ENCODE measurements around the gene DQX1. TPM values are rescaled to one million over a fixed set of nuclear protein-coding genes. Genes with fewer than 3 reads are reported as not detected.

The DQX1 gene
- total and polyA plus RNA-seq, 9 of the 15 experiments (the other 6 are each of a cell fraction or from before 2014, with no cell fraction given): 0.04 to 0.38 (median 0.18) TPM; not detected in 1

- no peak for TF ChIP-seq ZNF3 (CRISPR knock-in tag; IDR thresholded peaks at IDR 0.05)
- no peak for TF ChIP-seq ZFPM2 (CRISPR knock-in tag; IDR thresholded peaks at IDR 0.05)
- TF ChIP-seq, protein P1, sequence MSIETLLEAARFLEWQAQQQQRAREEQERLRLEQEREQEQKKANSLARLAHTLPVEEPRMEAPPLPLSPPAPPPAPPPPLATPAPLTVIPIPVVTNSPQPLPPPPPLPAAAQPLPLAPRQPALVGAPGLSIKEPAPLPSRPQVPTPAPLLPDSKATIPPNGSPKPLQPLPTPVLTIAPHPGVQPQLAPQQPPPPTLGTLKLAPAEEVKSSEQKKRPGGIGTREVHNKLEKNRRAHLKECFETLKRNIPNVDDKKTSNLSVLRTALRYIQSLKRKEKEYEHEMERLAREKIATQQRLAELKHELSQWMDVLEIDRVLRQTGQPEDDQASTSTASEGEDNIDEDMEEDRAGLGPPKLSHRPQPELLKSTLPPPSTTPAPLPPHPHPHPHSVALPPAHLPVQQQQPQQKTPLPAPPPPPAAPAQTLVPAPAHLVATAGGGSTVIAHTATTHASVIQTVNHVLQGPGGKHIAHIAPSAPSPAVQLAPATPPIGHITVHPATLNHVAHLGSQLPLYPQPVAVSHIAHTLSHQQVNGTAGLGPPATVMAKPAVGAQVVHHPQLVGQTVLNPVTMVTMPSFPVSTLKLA (conservative IDR thresholded peaks at IDR 0.05): peak; percentile 30 to 74; a peak in 3 of 4 replicates
- TF ChIP-seq ZNF740 (CRISPR knock-in tag; IDR thresholded peaks at IDR 0.05): peak; percentile 68; the same call in 1 of the 2 replicates
- no peak; a peak in 1 of 4 replicates for TF ChIP-seq ZNF740 (tag; IDR thresholded peaks at IDR 0.05)
- TF ChIP-seq CC2D1A (IDR thresholded peaks at IDR 0.05): no peak
- peak; percentile 29; the same call in 1 of the 2 replicates for TF ChIP-seq SMARCC2 (IDR thresholded peaks at IDR 0.05; ENCODE audit: low read depth)
- TF ChIP-seq ZNF143 (CRISPR knock-in tag; IDR thresholded peaks at IDR 0.05): no peak
- TF ChIP-seq RB1 (IDR thresholded peaks at IDR 0.05; ENCODE audit: low read depth): peak; percentile 97
- peak; percentile 27; the same call in 1 of the 2 replicates for TF ChIP-seq ZNF263 (CRISPR knock-in tag; IDR thresholded peaks at IDR 0.05; ENCODE audit: borderline replicate concordance)
- TF ChIP-seq, protein P2, sequence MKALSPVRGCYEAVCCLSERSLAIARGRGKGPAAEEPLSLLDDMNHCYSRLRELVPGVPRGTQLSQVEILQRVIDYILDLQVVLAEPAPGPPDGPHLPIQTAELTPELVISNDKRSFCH (CRISPR knock-in tag; IDR thresholded peaks at IDR 0.05): no peak
- TF ChIP-seq, protein P2 (tag; IDR thresholded peaks at IDR 0.05): peak; percentile 66; the same call in 1 of the 2 replicates
- TF ChIP-seq CREM (IDR thresholded peaks at IDR 0.05; ENCODE audit: low read depth): peak; percentile 99
- TF ChIP-seq COPS2 (conservative IDR thresholded peaks at IDR 0.05): no peak
- TF ChIP-seq ARID1B (IDR thresholded peaks at IDR 0.05): 0 out of 2 replicates have a peak, but pooled peaks have one; percentile 12
- TF ChIP-seq, protein P3, sequence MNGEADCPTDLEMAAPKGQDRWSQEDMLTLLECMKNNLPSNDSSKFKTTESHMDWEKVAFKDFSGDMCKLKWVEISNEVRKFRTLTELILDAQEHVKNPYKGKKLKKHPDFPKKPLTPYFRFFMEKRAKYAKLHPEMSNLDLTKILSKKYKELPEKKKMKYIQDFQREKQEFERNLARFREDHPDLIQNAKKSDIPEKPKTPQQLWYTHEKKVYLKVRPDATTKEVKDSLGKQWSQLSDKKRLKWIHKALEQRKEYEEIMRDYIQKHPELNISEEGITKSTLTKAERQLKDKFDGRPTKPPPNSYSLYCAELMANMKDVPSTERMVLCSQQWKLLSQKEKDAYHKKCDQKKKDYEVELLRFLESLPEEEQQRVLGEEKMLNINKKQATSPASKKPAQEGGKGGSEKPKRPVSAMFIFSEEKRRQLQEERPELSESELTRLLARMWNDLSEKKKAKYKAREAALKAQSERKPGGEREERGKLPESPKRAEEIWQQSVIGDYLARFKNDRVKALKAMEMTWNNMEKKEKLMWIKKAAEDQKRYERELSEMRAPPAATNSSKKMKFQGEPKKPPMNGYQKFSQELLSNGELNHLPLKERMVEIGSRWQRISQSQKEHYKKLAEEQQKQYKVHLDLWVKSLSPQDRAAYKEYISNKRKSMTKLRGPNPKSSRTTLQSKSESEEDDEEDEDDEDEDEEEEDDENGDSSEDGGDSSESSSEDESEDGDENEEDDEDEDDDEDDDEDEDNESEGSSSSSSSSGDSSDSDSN (IDR thresholded peaks at IDR 0.05; ENCODE audit: borderline replicate concordance in 1 of 2, low read depth in 2 of 2, low read length in 2 of 2): 0 out of 4 replicates have a peak, but pooled peaks of 1 of the 2 experiments have one; percentile 27
- TF ChIP-seq, protein P4, sequence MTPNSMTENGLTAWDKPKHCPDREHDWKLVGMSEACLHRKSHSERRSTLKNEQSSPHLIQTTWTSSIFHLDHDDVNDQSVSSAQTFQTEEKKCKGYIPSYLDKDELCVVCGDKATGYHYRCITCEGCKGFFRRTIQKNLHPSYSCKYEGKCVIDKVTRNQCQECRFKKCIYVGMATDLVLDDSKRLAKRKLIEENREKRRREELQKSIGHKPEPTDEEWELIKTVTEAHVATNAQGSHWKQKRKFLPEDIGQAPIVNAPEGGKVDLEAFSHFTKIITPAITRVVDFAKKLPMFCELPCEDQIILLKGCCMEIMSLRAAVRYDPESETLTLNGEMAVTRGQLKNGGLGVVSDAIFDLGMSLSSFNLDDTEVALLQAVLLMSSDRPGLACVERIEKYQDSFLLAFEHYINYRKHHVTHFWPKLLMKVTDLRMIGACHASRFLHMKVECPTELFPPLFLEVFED (CRISPR knock-in tag; conservative IDR thresholded peaks at IDR 0.05): no peak
- peak; percentile 87 to 97 for TF ChIP-seq MAZ (CRISPR knock-in tag; conservative IDR thresholded peaks at IDR 0.05 in 1 of 2, IDR thresholded peaks at IDR 0.05 in 1 of 2)
- no peak for TF ChIP-seq PML (IDR thresholded peaks at IDR 0.05; ENCODE audit: low read length)
- no peak for TF ChIP-seq SETDB1 (IDR thresholded peaks at IDR 0.05; ENCODE audit: low read length)
- no peak for TF ChIP-seq LARP7 (IDR thresholded peaks at IDR 0.05)
These were observed 28.1 kb upstream of the DQX1 start, which contains the start of the genes DOK1 and LOXL3 (continued) for GRCh38 chr2:74553892-74554819.

Data from K562 (cell line).